Measurements from ENCODE around the gene INAVA. TPM values are rescaled to one million over a fixed set of nuclear protein-coding genes. Genes with fewer than 3 reads are reported as not detected.
A peak's percentile ranks its signal among the peaks of the same experiment; 100 is the strongest.

The INAVA gene
- total and polyA plus RNA-seq, 11 donors: 0.07 to 0.43 (median 0.11) TPM; not detected in 4

DNA sequence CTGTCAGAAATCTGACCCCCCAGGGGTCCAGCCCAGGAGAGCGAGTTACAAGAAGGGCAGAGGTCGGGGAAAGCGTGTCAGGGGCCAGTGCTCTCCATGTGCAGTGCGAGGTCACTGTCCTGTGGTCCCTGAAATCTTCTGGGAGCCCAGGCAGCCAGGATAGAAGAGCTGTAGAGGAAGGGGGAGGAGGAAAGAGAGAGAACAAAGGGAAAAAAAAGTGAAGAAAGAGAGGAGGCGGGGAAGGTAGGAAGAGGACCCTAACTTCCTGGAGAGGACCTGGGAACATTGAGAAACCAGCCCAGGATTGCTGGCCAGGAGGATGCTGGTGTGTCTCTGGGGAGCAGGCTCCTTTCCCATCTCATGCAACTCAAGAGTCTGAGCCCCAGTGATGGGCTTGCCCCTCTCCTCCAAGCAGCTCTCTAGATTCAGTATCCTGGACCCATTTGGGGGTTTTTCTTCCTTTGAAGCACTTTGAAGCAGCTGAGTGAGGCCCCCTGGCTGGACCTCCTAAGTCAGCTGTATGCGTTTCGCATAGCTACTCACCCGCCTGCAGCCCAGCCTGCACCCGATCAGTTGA lies 6.8 kb upstream of the INAVA start:
- ATAC-seq (no peak), DNase-seq (no peak)
- no peak overlapping the region for H3K27ac ChIP-seq
- WGBS, 4 donors: 74 to 84% (median 81%) methylated on average over 9 of the region's 9 CpGs
- intact Hi-C loops (cut with DNase I): no loop called here
- H3K27me3 ChIP-seq: peaks cover 4 to 55% (median 28%) of the 10 kb centered on the region in 9 donors
- H3K9me3 ChIP-seq: no peaks in the 10 kb centered on the region
- H3K4me3 ChIP-seq: peak overlapping the region in 1 of 12 donors; percentile 15
- peaks cover 0 to 35% (median 11%) of the 10 kb centered on the region in 12 donors for H3K4me1 ChIP-seq
- H3K36me3 ChIP-seq: no peaks in the 10 kb centered on the region
- TF ChIP-seq CTCF (IDR thresholded peaks at IDR 0.05) (no peak), POLR2A (IDR thresholded peaks at IDR 0.05) (no peak)

GRCh38 chr1:200888349-200888838 lies 6.3 kb upstream of the INAVA start:
- Histone ChIP-seq H3K27me3 (peaks cover 4 to 50% (median 28%) of the 10 kb centered on the region in 9 donors), H3K27ac (no peak overlapping the region), H3K36me3 (no peaks in the 10 kb centered on the region), H3K4me3 (peak overlapping the region in 1 of 12 donors; percentile 15), H3K9me3 (no peaks in the 10 kb centered on the region), H3K4me1 (peaks cover 0 to 35% (median 11%) of the 10 kb centered on the region in 12 donors)
- intact Hi-C loops (cut with DNase I): no loop called here
- TF ChIP-seq POLR2A (IDR thresholded peaks at IDR 0.05): no peak
- TF ChIP-seq CTCF (IDR thresholded peaks at IDR 0.05): no peak
- no peak for DNase-seq
- ATAC-seq: peak in 2 of 4 donors; percentile 41 to 45
- WGBS, 4 donors: 64 to 75% (median 74%) methylated on average over 7 of the region's 7 CpGs

DNA sequence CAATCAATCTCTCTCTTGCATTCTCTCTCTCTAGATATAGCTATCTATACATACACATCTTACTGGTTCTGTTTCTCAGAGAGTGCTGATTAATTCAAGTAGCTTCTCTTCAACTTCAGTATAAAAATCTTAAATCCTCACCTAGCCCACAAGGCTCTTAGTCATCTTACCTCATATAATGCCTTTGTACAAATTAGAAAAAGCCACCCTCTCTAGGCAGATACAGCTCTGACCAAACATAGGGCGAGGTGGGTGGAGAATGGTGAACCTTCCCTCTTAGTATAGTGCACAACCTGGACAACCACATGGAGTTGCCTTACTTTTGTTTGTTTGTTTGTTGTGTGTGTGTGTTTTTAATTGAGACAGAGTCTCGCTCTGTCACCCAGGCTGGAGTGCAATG lies 5.1 kb upstream of the INAVA start:
- H3K36me3 ChIP-seq: no peaks in the 10 kb centered on the region
- ATAC-seq (no peak), DNase-seq (no peak)
- no peaks in the 10 kb centered on the region for H3K9me3 ChIP-seq
- H3K4me3 ChIP-seq: no peak overlapping the region
- TF ChIP-seq CTCF (IDR thresholded peaks at IDR 0.05): no peak
- no peak for TF ChIP-seq POLR2A (IDR thresholded peaks at IDR 0.05)
- WGBS, 4 donors: 94 to 100% (median 99%) methylated on average over 2 of the region's 2 CpGs
- peaks cover 0 to 35% (median 11%) of the 10 kb centered on the region in 12 donors for H3K4me1 ChIP-seq
- peaks cover 4 to 46% (median 31%) of the 10 kb centered on the region in 9 donors for H3K27me3 ChIP-seq
- intact Hi-C loops (cut with DNase I): no loop called here
- no peak overlapping the region for H3K27ac ChIP-seq

GRCh38 chr1:200890027-200890426 lies 4.7 kb upstream of the INAVA start:
- TF ChIP-seq POLR2A (IDR thresholded peaks at IDR 0.05) (no peak), CTCF (IDR thresholded peaks at IDR 0.05) (no peak)
- intact Hi-C loops (cut with DNase I): loop anchor here in 1 of 10 donors (5.0 kb wide), 1 partner anchor 152 kb away; no protein-coding TSS in a partner anchor
- Histone ChIP-seq H3K4me1 (peaks cover 0 to 35% (median 11%) of the 10 kb centered on the region in 12 donors), H3K27me3 (peaks cover 4 to 46% (median 31%) of the 10 kb centered on the region in 9 donors), H3K4me3 (no peak overlapping the region), H3K36me3 (no peaks in the 10 kb centered on the region), H3K27ac (no peak overlapping the region), H3K9me3 (no peaks in the 10 kb centered on the region)
- ATAC-seq (no peak), DNase-seq (no peak)
- 96 to 98% (median 97%) methylated on average over 15 of the region's 15 CpGs for WGBS, 4 donors

All from heart left ventricle (tissue), 16 donors.